GM06990 (cell line): Measurements from ENCODE around the gene TFAP2D.

Source experiments
- DNase-seq: peaks from one replicate; pipeline ENCODE4 v3.0.0-alpha.2; 2011; ENCODE audit not compliant: insufficient read length; ENCODE audit errors: extremely low read depth
- H3K27me3 ChIP-seq: replicated peaks from 2 replicates; pipeline ENCODE4 v1.6.0; 2011; ENCODE audit warnings: low read length; ENCODE audit not compliant: control insufficient read depth, insufficient read depth
- H3K36me3 ChIP-seq: 2 replicates; pipeline ENCODE4 v1.5.1; 2011; ENCODE audit warnings: low read length; ENCODE audit not compliant: control insufficient read depth, insufficient read depth
- H3K4me3 ChIP-seq: replicated peaks from 2 replicates; pipeline ENCODE4 v1.5.1; 2011; ENCODE audit warnings: low read depth, mild to moderate bottlenecking, control low read depth, low read length
- CTCF ChIP-seq: IDR thresholded peaks from 2 replicates; pipeline ENCODE4 v1.5.1; 2011; ENCODE audit warnings: low read length, control low read depth, mild to moderate bottlenecking, inconsistent platforms; ENCODE audit not compliant: insufficient read depth, poor library complexity, severe bottlenecking

TFAP2D gene

DNA sequence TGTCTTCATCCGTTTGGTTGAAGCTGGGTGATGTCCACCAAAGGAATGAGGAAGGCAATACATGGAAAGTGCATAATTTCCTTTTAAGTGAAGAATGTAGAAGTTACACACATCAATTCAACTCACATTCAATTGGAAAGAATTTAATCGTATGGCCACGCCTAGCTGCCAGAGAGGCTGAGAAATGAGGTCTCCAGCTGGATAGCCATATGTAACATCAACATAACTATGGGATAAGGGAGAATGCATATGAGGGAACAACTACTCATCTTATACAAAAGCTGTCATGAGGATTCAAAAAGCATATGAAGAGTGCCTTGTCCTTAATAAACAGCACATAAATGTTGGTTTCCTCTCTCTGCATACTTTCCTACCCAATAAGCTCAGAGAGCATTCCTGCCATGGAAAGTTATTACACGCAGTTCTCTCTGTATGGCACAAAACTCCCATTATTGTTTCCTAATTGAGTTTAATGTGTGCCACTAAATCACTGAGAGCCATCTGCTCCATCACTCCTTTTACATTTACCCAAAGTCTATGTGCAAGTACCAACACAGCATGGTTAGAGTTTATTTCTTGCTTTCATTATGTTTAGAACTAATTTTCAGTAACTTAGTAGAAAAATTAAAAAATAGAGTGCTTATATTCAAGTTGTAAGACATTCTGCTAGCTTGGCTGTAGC lies 21.4 kb upstream of the TFAP2D start:
- no peak for DNase-seq
- no peaks in the 10 kb centered on the region for H3K27me3 ChIP-seq
- no peak for TF ChIP-seq CTCF

DNA sequence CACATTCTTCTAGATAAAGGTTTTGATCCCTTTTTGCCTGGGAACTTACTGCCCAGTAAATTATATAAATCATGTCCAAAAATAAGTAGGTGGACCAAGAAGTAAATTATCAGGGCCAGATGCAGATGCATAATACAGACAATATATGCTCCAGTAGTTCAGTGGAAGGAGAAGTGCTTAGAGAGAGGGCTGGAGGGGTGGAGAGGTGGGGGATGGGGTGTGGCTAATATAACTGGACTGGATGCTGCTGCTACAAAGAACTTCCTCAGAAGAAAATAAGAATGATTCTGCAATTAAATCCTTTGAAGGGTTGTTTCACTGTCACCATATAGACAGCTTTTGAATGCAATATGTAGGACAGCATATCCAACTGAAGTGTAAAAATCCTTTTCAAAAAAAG lies 14.8 kb upstream of the TFAP2D start:
- no peaks in the 10 kb centered on the region for H3K27me3 ChIP-seq
- TF ChIP-seq CTCF: no peak
- H3K4me3 ChIP-seq: no peak overlapping the region
- no peaks in the 10 kb centered on the region for H3K36me3 ChIP-seq
- no peak for DNase-seq

More for the DNA sequence above, 21.4 kb upstream of the TFAP2D start:
- H3K4me3 ChIP-seq: no peak overlapping the region
- H3K36me3 ChIP-seq: no peaks in the 10 kb centered on the region

DNA sequence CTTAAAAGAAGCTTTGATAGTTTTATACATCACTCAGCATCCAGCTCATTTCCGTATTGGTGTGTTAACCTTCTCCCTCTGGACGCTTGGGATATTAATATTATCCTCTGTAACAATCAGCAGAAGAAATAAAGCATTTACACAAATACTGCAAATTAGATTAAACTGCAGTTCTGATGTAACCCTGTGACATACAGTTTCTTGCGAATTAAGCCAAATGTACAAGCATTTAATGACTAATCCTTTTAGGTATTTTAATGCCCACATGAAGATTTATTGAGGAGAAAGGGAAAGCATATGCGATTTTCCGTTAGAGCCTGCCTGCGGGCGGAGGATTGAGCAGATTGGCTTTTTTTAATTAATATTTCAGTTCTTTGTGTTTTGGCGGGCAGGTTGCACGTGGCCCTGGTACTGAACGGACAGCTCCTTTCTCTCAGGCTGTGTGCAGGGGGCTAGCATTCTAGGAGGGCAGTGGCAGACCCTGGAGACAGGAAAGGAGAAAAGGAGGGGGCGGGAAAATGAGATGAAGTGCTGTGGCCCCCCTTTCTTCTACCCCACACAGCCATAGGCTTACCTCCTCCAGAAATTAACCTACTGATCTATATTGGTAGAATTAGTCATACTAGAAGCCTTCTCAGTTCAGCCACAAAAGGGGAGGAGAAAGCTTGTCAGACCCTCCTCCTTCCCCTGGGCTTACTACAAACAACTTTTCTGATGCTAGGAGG lies 14.1 kb upstream of the TFAP2D start:
- no peak for TF ChIP-seq CTCF
- no peak overlapping the region for H3K4me3 ChIP-seq
- no peaks in the 10 kb centered on the region for H3K27me3 ChIP-seq
- H3K36me3 ChIP-seq: no peaks in the 10 kb centered on the region
- no peak for DNase-seq

GRCh38 chr6:50706575-50706974 lies 6.8 kb upstream of the TFAP2D start:
- TF ChIP-seq CTCF: no peak
- no peak for DNase-seq
- Histone ChIP-seq H3K4me3 (no peak overlapping the region), H3K36me3 (no peaks in the 10 kb centered on the region), H3K27me3 (no peaks in the 10 kb centered on the region; the same call in 1 of the 2 replicates)

- TF ChIP-seq CTCF: no peak
- Histone ChIP-seq H3K4me3 (no peak overlapping the region), H3K27me3 (no peaks in the 10 kb centered on the region; the same call in 1 of the 2 replicates), H3K36me3 (no peaks in the 10 kb centered on the region)
- DNase-seq: no peak
Measured at GRCh38 chr6:50707191-50707590, 6.1 kb upstream of the TFAP2D start.
